Astrocyte of the hippocampus (primary cell): ENCODE measurements around the gene SLC1A1.
"Not testable (repeated sequence)": the region's sequence is repeated elsewhere in the genome, so short reads cannot be mapped to it uniquely, and the experiment has no call there.

ENCODE experiments used
- DNase-seq: peaks from one replicate; pipeline ENCODE4 v3.0.0; 2011; ENCODE audit warnings: low read depth, low spot score

The SLC1A1 gene

DNA sequence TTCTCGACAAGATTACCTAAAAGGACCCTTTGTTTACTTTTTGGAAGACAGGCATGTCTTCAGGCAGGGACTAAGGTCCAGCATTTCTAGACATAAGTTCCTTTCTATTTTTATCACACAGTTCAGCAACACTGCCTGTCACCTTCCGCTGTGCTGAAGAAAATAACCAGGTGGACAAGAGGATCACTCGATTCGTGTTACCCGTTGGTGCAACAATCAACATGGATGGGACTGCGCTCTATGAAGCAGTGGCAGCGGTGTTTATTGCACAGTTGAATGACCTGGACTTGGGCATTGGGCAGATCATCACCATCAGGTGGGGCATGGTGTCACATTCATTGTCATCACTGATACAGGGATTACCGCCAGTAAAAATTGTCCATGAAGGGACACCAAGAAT, 86.2 kb downstream of the SLC1A1 start:
- no peak for DNase-seq

DNA sequence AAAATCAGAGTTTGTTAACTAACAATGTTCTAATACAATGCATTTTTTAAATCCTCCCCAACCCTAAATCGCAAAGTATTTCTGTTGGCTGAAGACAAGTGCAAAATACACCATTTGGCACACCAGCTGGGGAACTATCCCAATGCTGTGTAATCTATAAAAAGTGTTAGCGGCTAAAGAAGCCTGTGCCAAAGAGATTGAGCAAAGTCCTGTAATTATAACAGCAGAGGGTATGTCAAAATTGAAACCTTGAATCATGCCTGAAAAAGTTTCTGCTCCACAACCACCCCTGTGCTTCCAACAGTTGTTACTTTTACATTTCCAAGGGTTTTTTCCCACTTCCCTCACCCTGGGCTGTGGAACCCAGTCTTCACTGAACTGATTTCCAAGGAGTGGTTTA, 88.7 kb downstream of the SLC1A1 start:
- DNase-seq = no peak

DNA sequence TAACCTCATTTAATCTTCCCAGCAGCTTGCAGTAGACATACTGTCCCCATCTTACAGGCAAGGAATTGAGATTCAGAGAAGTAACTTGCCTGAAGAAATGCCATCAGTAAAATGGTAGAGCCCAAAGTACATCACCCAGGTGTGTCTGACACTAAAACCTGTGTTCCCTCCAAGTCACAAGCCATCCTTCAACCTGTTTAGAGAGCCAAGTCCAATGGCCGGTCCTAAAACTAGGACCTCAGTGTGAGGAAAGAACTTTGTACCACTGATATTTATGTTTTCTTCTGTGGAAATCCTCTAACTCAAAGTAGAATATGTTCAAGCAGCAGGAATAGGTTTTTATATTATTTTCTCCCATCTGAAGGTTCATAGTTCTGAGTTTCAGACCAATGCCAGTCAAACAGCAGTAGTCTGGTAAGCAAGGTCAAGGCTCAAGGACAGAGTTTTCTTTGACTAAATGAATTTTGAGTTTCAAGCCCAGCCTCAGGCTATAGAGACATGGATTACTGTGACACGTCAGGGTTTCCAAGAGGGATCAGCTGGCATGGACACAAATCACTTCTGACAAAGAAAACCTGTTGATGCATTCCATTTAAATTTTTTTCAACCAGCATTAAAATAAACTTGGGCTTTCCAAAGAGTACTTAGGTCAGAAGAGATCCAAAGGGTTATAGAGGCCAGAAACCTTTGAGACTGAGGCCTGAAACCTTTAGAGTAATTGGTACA, 90.9 kb downstream of the SLC1A1 start:
- peak; percentile 44 for DNase-seq

DNA sequence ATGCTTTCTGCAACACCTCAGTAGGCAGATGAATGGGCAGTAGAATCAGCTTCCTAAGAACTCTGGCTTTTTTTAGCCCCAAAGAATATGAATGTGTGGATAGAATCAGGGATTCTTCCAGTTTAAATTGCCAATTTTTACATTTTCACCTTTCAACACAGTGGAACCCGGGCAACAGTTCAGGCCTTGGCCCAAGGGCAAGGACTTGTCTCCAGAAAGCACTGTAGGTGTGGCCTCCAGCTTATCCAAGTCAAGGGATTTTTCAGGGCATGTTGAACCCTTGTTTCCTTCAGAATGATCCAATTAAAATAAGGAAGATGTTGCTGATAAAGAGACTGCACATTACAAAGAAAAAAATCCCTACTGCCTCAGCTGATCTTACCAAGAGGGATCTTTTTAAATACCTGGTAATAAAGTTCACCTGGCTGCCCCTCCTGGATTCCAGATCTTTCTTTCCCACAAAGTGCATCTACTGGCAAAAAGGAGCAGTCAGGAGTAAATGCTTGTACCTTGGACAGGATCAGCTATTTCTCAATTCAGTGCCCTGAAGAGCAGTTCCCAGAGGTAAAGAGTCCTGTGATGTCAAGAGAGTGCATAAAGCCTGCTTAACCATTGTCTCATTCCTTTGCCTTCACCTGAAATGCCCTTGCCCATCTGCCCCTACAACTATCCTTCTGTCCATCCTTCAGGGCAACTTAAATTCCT, 91.7 kb downstream of the SLC1A1 start:
- no peak for DNase-seq

DNA sequence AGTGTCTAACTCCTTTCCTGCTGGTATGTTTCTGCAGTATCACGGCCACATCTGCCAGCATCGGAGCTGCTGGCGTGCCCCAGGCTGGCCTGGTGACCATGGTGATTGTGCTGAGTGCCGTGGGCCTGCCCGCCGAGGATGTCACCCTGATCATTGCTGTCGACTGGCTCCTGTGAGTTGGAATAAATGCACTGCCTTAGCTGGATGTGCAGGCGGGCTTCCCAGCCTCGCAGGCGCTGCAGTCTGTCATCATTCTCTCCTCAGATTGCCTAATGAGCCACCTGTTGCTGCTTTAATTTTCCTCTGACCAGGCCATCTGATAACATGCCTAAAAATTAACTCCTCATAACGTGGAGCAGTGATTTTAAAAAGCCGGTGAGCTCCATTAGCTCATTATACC, 92.7 kb downstream of the SLC1A1 start:
- no peak for DNase-seq

DNA sequence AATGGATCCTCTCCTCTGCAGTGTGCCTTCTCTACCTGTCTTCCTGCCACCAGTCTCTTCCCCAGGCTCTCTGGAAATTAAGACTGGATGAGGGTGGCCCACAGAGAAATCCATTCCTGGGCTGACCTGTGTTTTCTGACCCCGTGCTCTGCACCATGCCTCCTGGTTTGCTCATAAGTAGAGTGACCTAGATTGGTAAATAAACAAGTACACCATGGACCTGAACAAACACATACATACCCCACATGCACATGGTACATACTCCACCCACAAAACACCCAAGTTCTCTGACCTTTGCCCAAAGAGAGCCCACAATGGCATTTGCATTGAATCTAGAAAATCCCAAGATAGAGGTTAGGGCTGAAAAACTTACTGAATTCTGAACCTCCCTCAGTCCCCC, 94.4 kb downstream of the SLC1A1 start:
- no peak for DNase-seq

DNA sequence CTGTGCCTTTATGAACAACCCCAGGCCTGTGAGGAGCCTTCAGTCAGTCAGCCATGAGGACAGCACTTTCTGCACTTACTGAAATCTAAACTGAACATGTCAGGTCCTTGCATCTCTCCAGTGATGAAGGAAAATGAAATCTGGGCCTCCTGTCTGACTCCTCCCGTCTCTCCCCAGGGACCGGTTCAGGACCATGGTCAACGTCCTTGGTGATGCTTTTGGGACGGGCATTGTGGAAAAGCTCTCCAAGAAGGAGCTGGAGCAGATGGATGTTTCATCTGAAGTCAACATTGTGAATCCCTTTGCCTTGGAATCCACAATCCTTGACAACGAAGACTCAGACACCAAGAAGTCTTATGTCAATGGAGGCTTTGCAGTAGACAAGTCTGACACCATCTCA, 94.9 kb downstream of the SLC1A1 start:
- DNase-seq = peak; percentile 18

DNA sequence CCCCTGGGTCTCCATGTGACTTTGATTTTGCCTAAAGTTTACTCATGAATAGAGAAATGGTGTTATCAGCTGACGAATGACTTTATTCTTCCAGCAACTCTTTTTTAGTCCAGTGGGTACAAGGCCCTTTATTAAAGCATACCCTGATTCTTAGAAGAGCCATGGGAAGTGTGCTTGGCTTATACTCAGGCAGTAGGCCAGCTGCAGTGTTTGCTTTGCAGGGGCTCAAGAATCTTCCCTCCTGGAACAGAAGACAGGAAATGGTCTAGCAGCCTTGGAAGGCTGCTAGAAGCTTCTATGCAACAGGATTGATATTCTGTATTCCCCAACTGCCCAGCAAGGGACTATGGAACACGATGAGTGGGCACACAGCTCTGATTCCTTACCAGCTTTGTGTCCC, 98.5 kb downstream of the SLC1A1 start:
- DNase-seq = no peak

DNA sequence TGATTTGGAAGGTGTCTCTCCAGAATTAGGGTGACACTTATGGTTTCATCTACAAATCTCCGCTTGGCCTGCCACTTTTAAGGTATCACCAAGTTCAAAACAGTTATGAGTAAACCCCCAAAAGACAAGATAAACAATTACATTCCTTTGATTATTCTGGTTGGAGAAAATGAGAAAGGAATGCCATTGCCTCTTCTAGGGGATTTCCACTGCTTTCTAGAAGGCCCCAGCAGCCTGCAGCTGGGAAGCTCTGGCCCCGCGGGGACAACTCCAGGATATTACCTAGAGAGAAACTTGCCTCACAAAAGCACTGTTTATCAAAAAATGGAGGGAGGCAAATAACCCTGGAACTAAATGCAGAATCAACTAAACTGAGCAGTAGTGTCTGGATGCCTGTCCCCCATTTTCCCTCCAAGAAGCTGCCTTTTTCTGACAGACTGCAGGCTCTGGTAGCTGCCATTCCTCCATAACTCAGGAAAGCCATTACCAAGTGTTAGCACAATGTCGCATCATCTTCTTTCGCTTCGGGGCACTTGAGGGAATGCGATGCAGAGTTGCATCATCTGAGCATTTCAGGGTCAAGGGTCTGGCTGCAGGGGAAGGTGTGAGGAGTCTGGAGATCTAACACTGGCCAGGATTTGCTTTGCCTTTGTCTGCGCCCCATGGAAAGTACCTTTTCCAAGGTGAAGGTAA, 100.3 kb downstream of the SLC1A1 start:
- DNase-seq = peak; percentile 26

DNA sequence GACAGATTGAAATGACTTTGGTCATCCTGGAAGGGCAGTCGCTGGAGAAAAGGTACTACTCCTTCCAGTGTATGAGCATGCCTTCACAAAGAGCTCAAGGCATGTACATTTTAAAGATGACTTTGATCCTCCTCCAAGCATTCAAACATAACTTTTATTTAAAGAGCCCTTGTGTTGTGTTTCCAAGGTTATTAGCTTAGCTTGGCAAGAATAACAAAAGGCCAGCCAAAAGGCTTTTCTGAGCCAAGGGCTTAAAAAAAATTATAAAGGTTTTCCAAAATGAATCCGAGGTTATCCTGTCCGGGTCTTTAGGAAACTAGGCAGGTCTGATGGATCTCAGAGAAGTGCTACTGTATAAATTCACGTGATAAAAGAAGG, 100.8 kb downstream of the SLC1A1 start:
- peak; percentile 49 for DNase-seq

DNA sequence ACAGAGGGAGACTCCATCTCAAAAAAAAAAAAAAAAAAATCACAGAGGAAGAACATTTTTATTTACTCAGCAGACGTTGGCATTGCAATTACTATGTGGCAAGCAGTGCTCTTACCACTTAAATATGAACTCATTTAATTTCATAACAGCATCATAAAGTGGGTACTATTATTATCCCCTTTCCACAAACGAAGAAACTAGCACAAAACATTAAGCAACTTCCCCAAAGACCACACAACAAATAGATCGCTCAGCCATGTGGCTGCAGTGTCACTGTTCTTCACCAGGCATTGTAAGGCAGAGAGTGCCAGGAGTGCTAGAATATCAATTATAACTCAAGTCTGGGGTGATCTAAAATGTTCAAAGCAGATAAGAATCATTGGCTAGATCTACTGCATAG, 102.0 kb downstream of the SLC1A1 start:
- no peak for DNase-seq

DNA sequence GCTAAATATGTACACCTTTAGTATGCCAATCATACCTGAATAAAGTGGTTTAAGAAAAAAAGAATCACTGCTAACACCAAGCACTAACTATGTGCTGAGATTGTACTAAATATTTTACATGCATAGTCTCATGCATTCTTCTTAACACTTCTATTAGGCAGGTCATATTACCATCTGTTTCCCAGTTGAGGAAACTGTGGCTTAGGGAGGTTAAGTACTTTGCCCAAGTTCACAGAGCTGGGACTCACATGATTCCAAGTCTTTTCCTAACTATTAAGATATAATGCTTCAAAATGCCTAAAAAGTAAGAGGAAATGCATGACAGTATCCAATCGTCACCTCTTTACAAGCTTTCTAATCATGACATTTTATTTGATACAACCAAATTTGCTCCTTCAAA, 102.6 kb downstream of the SLC1A1 start:
- DNase-seq = no peak

DNA sequence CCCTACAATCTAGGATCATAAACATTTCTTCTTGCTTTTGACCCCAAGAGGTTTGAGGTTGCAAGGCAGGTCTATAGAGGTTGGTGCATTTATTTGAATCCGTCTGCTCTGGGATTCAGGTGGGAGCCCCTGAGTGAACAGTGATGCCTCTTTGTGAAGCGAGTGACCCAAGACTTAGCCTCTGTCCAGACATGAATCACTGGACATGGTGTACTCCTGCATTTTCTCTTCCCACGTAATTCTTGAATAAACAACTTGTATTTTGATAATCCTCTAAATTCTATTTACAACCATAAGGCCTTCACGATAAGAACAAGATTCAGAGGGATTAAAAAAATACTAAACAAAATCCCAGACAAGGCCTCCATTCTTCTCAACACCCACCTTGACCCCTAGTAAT, 104.3 kb downstream of the SLC1A1 start:
- DNase-seq = no peak

DNA sequence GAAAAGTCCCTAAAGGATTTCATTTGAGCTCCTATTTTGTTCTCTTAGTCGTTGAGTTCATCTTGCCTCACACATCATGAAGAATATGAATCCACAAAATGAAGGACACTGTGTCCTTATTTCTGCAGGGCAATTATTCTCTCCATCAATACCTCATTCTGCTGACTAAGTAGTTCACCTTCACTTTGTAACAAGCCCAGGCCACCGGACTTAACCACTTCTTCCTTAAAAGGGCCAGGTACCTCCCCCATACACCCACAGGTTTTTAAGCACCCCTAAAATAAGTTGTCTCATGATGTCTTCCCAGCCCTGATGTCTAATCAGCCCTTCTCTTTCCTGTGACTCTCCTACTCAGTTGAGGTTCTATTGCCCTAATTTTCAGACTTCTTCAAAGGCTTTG, 104.7 kb downstream of the SLC1A1 start:
- no peak for DNase-seq

DNA sequence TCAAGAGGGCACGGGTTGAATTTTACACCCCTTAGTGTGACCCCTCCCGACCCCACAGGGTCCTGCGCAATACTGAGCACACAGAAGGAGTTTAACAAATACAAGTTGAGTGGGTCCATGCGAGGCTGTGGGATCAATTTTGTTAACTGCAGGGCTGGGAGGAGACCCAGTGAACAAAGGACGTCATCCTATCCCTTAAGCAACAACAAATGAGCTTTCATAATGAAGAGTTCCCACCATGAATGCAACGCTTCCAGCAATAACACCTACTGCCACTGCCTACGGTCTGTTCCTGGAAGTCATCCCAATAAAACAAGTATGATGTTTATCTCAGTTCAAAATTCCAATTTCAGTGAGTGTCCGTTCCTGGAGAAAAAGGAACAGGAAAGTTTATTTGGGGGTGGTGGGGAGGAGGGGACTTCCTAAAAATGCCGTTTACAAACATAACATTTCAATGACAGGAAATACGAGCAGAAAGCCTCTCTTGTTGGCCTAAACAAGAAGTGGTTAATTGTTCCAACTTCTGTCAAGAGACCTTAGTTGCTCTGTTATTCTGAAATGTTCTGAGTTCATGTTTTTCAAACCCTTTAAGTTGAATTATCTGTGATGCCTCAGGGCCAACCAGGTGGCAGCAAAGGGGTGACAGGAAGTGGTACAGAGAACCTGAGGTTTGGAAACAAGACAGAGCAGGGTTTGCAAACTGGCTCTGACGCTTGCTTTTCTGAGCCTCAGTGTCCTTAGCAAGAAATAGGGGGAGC, 106.1 kb downstream of the SLC1A1 start:
- DNase-seq = peak; percentile 60

DNA sequence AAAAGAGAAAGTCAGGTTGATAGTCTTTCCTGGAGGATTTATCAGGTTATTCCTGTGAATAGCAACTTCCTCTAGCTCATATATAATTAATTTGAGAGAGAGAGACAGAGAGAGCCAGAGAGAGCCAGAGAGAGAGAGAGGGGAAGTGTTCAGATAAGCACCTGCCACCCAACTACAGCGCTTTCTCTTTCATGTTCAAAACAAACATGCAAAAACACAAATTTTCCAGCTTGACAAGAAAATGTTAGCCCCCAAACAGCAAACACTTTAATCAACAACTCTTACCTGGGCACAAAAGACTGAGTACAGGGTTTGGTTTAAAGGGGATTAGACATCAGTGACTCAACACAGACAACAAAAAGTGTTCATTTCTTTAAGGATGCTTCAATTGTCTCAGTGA, 110.1 kb downstream of the SLC1A1 start:
- DNase-seq = no peak

DNA sequence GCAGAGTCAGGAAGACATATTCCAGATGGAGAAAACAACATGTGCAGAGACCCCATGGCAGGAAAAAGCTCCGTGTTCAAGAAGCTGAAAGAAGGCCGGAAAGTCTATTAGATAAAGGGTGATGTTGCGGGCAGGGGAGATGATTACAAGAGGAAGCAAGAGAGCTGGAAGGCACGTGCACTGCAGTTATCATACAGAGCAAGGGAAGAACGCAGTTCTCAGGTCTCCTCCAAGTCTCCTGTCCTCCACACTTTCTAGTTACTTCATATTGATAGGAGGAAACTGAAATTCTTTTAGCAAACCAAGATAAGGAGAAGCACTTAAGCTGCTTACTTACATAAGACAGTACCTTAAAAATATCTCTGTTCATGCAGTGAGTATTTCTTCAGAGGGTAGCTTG, 113.6 kb downstream of the SLC1A1 start:
- no peak for DNase-seq

DNA sequence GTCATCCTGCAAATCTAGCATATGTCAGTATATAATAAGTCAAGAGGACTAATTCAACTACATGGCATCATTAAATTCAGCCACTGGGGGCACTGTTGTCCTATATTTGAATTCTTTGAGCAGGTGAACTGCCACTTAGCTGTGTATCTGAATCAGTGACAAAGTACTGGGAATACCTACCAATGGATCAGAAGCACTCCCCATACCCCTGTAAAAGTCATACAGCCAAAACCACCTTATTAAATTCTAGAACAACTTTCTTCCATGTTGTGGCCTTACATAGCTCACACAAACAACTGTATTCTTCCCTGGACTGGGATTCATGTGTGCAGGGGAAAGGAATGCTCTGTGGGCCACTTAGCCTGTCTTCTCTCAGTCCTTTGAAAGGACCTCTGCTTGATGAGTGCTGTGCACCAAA, 114.4 kb downstream of the SLC1A1 start:
- peak; percentile 75 for DNase-seq

DNA sequence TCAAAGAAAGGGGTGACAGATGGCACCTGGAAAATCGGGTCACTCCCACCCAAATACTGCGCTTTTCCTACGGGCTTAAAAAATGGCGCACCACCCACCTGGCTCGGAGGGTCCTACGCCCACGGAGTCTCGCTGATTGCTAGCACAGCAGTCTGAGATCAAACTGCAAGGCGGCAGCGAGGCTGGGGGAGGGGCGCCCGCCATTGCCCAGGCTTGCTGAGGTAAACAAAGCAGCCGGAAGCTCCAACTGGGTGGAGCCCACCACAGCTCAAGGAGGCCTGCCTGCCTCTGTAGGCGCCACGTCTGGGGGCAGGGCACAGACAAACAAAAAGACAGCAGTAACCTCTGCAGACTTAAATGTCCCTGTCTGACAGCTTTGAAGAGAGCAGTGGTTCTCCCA, 115.8 kb downstream of the SLC1A1 start:
- DNase-seq = not testable (repeated sequence)

DNA sequence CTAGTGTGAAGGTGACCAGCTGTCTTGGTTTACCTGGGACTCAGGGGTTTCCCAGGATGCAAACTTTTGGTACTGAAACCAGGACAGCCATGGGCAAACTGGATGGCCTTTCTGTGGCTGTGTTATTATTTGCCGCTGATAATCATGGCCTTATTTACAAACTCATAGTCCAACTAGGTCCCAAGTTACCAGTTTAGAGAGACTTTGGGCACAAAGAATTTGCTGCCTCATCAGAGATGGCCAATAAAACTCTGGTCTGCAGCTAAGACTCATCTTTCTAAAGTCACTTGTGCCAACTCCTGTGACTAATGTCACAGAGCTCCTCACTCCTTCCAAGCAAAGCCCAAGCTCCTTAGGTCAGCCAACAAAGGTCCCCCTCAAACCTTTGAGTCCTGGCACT, 124.4 kb downstream of the SLC1A1 start:
- no peak for DNase-seq

DNA sequence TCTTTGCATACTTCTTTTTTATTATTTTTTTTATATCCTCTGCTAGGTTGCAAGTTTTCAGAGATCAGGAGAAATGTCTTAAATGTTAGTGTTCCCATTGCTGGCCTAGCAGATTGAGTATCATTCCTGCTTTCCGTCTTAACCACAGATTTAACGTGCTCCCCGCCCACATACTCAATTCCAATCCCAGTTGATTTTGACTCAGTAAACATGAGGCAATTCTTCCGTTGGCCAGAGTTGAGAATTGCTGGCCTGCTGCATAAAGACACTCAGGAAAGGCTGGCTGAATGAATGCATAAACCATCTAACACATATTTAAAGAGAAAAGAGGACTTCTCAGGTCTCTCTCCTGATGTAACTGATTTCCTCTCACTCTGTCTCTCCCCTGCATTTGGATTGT, 125.0 kb downstream of the SLC1A1 start:
- peak; percentile 67 for DNase-seq

DNA sequence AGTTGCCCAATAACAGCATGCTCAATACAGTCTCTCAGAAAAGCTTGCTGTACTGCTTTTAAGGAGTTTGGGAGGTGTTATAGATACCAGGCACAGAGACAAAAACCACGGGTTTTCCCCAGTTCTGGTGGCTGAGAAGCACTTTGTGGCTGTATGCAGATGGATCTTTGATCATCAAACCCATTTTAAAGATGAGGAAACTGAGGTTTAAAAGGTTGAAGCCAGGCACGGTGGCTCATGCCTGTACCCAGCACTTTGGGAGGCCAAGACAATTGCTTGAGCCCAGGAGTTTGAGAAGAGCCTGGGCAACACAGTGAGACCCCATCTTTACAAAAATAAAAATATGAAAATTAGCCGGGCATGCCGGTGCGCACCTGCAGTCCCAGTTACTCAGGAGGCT, 125.5 kb downstream of the SLC1A1 start:
- no peak for DNase-seq
